IMR-90 (cell line): ENCODE results near the gene ZFAND2A. TPM values are rescaled to one million over a fixed set of nuclear protein-coding genes. Genes with fewer than 3 reads are reported as not detected.

Experiments
- ATAC-seq: fragments of 200-7000 bp; cut with Tn5 transposase; 2 replicates; pipeline ENCODE4 v1.9.1; 2020; ENCODE audit warnings: low read depth, mild to moderate bottlenecking, moderate library complexity
- BruUV-seq: library from RNA; stranded (reverse); fragments of 400-500 nt; replicated peaks from 2 replicates; lab custom pipeline; 2021; lab: Mats Ljungman, UMichigan
- CTCF ChIA-PET: fragments of 300-600 bp; formaldehyde crosslinking; extraction: SDS; loops from one replicate; lab custom pipeline; 2021; ENCODE audit warnings: antibody characterized with exemption; lab: Yijun Ruan, JAX
- POLR2A ChIA-PET: fragments of 300-600 bp; sonication (Branson Sonifier 250); formaldehyde crosslinking; loops from one replicate; lab custom pipeline; 2022; ENCODE audit warnings: antibody characterized with exemption; ENCODE audit not compliant: unreplicated experiment; lab: Charles Lee
- DNase-seq: peaks from one replicate; pipeline ENCODE4 v3.0.0; 2013
- H2AFZ ChIP-seq: replicated peaks from 2 replicates; pipeline ENCODE3; 2013; ENCODE audit warnings: low read length, mild to moderate bottlenecking; ENCODE audit not compliant: poor library complexity
- H2AK5ac ChIP-seq: 2 replicates; pipeline ENCODE4 v1.6.1; 2013; ENCODE audit warnings: low read depth, low read length, inconsistent platforms
- H2AK9ac ChIP-seq: replicated peaks from 2 replicates; pipeline ENCODE3; 2013; ENCODE audit warnings: mild to moderate bottlenecking, low read depth, low read length, moderate library complexity; ENCODE audit not compliant: poor library complexity
- H2BK120ac ChIP-seq: 2 replicates; pipeline ENCODE4 v1.6.1; 2013; ENCODE audit warnings: low read depth, low read length, inconsistent platforms
- H2BK15ac ChIP-seq: 3 replicates; pipeline ENCODE4 v1.6.1; 2013; ENCODE audit warnings: low read depth, low read length, inconsistent platforms
- H2BK20ac ChIP-seq: 2 replicates; pipeline ENCODE4 v1.6.1; 2013; ENCODE audit warnings: low read depth, mild to moderate bottlenecking, inconsistent platforms, low read length, moderate library complexity
- H2BK5ac ChIP-seq: 2 replicates; pipeline ENCODE4 v1.6.1; 2013; ENCODE audit warnings: mild to moderate bottlenecking, low read depth, low read length, inconsistent platforms; ENCODE audit not compliant: poor library complexity, severe bottlenecking
- H3K14ac ChIP-seq: replicated peaks from 2 replicates; pipeline ENCODE4 v1.6.1; 2013; ENCODE audit warnings: low read depth, low read length, inconsistent platforms
- H3K18ac ChIP-seq: 2 replicates; pipeline ENCODE4 v1.6.1; 2013; ENCODE audit warnings: low read depth, low read length, control low read depth
- H3K23ac ChIP-seq: 2 replicates; pipeline ENCODE4 v1.6.1; 2013; ENCODE audit warnings: low read depth, low read length, inconsistent platforms
- H3K27ac ChIP-seq: 2 replicates; pipeline ENCODE4 v1.5.1; 2013; ENCODE audit warnings: mild to moderate bottlenecking, control low read depth, low read length; ENCODE audit not compliant: insufficient read depth
- H3K27me3 ChIP-seq: 2 replicates; pipeline ENCODE4 v1.6.1; 2013; ENCODE audit warnings: low read length; ENCODE audit not compliant: control insufficient read depth, insufficient read depth
- H3K36me3 ChIP-seq: 2 replicates; pipeline ENCODE4 v1.6.1; 2013; ENCODE audit warnings: low read length, mixed read lengths; ENCODE audit not compliant: control insufficient read depth, insufficient read depth
- H3K4ac ChIP-seq: 2 replicates; pipeline ENCODE4 v1.6.1; 2013; ENCODE audit warnings: low read depth, low read length, inconsistent platforms
- H3K4me1 ChIP-seq: 2 replicates; pipeline ENCODE4 v1.6.1; 2013; ENCODE audit warnings: low read length, mixed read lengths; ENCODE audit not compliant: control insufficient read depth, insufficient read depth
- H3K4me2 ChIP-seq: 2 replicates; pipeline ENCODE4 v1.6.1; 2013; ENCODE audit warnings: low read depth, mild to moderate bottlenecking, control low read depth, low read length, moderate library complexity
- H3K4me3 ChIP-seq: 2 replicates; pipeline ENCODE4 v1.5.1; 2013; ENCODE audit warnings: low read depth, mild to moderate bottlenecking, control low read depth, low read length, moderate library complexity; ENCODE audit not compliant: insufficient read depth
- H3K56ac ChIP-seq: 2 replicates; pipeline ENCODE4 v1.6.1; 2013; ENCODE audit warnings: low read length, inconsistent platforms; ENCODE audit not compliant: insufficient read depth; ENCODE audit errors: extremely low read depth
- H3K79me1 ChIP-seq, 2 experiments: 2 replicates each; pipeline ENCODE4 v1.6.1; 2013; ENCODE audit warnings: low read length in 2 of 2, inconsistent platforms in 1 of 2, low read depth in 1 of 2
- H3K9ac ChIP-seq: 2 replicates; pipeline ENCODE4 v1.6.1; 2013; ENCODE audit warnings: low read depth, low read length, control low read depth
- H3K9me1 ChIP-seq: 2 replicates; pipeline ENCODE4 v1.6.1; 2013; ENCODE audit warnings: low read length, inconsistent platforms; ENCODE audit not compliant: insufficient read depth
- H3K9me3 ChIP-seq: 2 replicates; pipeline ENCODE4 v1.6.1; 2013; ENCODE audit warnings: low read length; ENCODE audit not compliant: control insufficient read depth, insufficient read depth
- H4K20me1 ChIP-seq: 2 replicates; pipeline ENCODE4 v1.6.1; 2013; ENCODE audit warnings: low read length, inconsistent platforms; ENCODE audit not compliant: insufficient read depth
- H4K5ac ChIP-seq: 2 replicates; pipeline ENCODE4 v1.6.1; 2013; ENCODE audit warnings: mild to moderate bottlenecking, low read depth, low read length, control low read depth
- H4K8ac ChIP-seq, 2 experiments: 2 replicates each; pipeline ENCODE4 v1.6.1; 2013; ENCODE audit warnings: low read depth in 2 of 2, low read length in 2 of 2, control low read depth in 1 of 2, inconsistent platforms in 1 of 2
- H4K91ac ChIP-seq: 2 replicates; pipeline ENCODE4 v1.6.1; 2013; ENCODE audit warnings: low read depth, low read length, inconsistent platforms; ENCODE audit not compliant: insufficient read depth
- CEBPB ChIP-seq: IDR thresholded peaks from 2 replicates; pipeline ENCODE4 v1.6.1; 2012; ENCODE audit warnings: low read depth, low read length, improper control_type of control experiment
- RAD21 ChIP-seq: IDR thresholded peaks from 2 replicates; pipeline ENCODE4 v1.6.1; 2012; ENCODE audit warnings: low read length, improper control_type of control experiment
- RCOR1 ChIP-seq: IDR thresholded peaks from 2 replicates; pipeline ENCODE4 v1.6.1; 2012; ENCODE audit warnings: mild to moderate bottlenecking, low read length, improper control_type of control experiment; ENCODE audit not compliant: insufficient replicate concordance
- USF2 ChIP-seq: fragments of 150-350 bp; IDR thresholded peaks from 2 replicates; pipeline ENCODE4 v1.6.1; 2017; ENCODE audit warnings: mild to moderate bottlenecking, antibody characterized with exemption, low read length, low read depth
- WGBS, 2 experiments: methylation state at CpG; one replicate each; pipeline versions ENCODE4 v1.1.5 to v1.1.7; 2013; ENCODE audit warnings: missing lambda C conversion rate in 2 of 2; ENCODE audit not compliant: insufficient read length in 1 of 2; ENCODE audit errors: extremely low coverage in 2 of 2; 5-methylcytosine and 5-hydroxymethylcytosine counted together
- dilution Hi-C: fragments of 300-500 bp; cut with HindIII; formaldehyde crosslinking; loops from one replicate; pipeline ENCODE4 v1.14.3; 2018; ENCODE audit warnings: low sequenced_read_pairs; ENCODE audit not compliant: unreplicated experiment
- in situ Hi-C: fragments of 300-500 bp; cut with MboI; formaldehyde crosslinking; loops from 3 replicates; pipeline ENCODE4 v1.14.3; 2019; ENCODE audit warnings: low sequenced_read_pairs, inconsistent platforms, mixed read lengths
- intact Hi-C: fragments of 100-400 bp; cut with micrococcal nuclease; formaldehyde crosslinking; loops from 2 replicates; pipeline ENCODE4 v1.10.0; 2022
- polyA plus RNA-seq, 3 experiments: library from polyadenylated mRNA; depleted of rRNA; stranded (reverse); fragments of >200 nt; gene quantifications; 2 replicates each; pipeline ENCODE4 v1.2.3, GENCODE V29; 2012; ENCODE audit warnings: low replicate concordance in 1 of 3
- total RNA-seq: library from RNA; depleted of rRNA; stranded (reverse); fragments of >200 nt; gene quantifications from 2 replicates; pipeline ENCODE4 v1.2.3, GENCODE V29; 2012

ZFAND2A gene
- total and polyA plus RNA-seq, 2 of the 4 experiments (the other 2 are of a cell fraction): 11.8 to 28.7 TPM

DNA sequence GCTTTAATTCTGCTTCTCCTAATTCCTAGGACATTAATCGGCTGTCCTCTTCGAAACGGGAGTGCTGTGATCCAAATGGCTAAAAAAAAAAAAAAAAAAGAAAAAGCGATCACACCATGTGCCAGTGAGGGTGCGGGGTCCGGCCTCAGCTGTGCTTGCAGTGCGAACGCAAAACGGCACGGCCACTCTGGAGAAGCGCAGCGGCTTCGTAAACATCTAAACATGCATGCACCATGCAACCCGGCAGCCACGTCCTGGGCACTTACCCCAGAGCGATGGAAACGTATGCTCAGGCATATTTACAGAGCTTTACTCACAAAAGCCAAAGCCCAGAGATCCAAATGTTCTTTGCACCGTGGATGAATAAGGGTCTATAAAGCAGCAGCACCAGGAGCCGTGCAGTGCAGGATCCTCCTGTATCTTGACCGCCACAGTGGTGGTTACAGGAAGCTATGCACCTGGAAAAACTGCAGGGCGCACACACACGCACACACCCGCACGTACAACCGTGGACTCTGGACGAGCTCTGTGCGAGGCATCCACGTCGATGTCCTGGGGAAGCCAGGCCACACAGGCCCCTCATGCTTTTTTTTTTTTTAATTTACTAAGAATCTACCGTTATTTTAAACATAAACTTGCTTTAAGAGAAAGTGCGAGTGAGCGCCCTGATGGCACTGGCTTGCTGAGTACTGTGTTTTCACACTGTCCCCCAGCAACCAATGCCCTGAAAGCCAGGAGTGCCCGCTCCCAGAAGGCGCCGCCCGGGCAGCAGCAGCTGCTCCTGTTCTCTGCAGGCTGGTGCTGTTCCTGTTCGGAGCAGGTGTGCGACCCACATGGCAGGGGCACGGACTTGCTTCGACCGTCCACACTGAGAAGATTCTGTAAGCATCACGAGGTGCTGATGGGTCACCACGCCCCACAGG is 47.1 kb downstream of the ZFAND2A start:
- no peaks in the 10 kb centered on the region for H4K20me1 ChIP-seq
- no peak overlapping the region for H2AK9ac ChIP-seq
- H2BK120ac ChIP-seq: no peak overlapping the region
- peaks cover 0 to 18% of the 10 kb centered on the region in 2 experiments; a peak in 3 of 4 replicates for H3K79me1 ChIP-seq
- dilution Hi-C loops (no loop called here), intact Hi-C loops (no loop called here), in situ Hi-C loops (no loop called here)
- H3K4me1 ChIP-seq: no peaks in the 10 kb centered on the region
- BruUV-seq: no TSS peak
- no peak overlapping the region for H4K91ac ChIP-seq
- ATAC-seq (no peak), DNase-seq (no peak)
- H4K5ac ChIP-seq: no peak overlapping the region
- no peak overlapping the region for H4K8ac ChIP-seq
- no peak overlapping the region for H3K4ac ChIP-seq
- H2BK5ac ChIP-seq: no peak overlapping the region
- TF ChIP-seq CEBPB (no peak), RCOR1 (no peak), RAD21 (no peak), USF2 (no peak)
- CTCF ChIA-PET: interaction anchor here (0.6 to 1.4 kb wide), 2 partner anchors 25 to 63 kb away, joined by 3 to 7 read pairs; partner anchors contain the start of gene GPER1
- no peak overlapping the region for H3K27ac ChIP-seq
- H2AFZ ChIP-seq: no peak overlapping the region
- H3K14ac ChIP-seq: no peak overlapping the region
- H3K9ac ChIP-seq: no peak overlapping the region
- H2BK15ac ChIP-seq: no peak overlapping the region
- POLR2A ChIA-PET: no interaction called here
- 93% methylated on average over 26 of the region's 43 CpGs; no CpG with 5 or more reads in 1 of the 2 experiments for WGBS, 2 experiments
- H3K9me3 ChIP-seq: no peaks in the 10 kb centered on the region
- H3K4me3 ChIP-seq: no peak overlapping the region
- H3K4me2 ChIP-seq: no peak overlapping the region
- no peaks in the 10 kb centered on the region; the same call in 1 of the 2 replicates for H3K36me3 ChIP-seq
- no peak overlapping the region for H2BK20ac ChIP-seq
- no peak overlapping the region for H3K56ac ChIP-seq
- H3K9me1 ChIP-seq: no peaks in the 10 kb centered on the region
- H3K23ac ChIP-seq: no peak overlapping the region
- no peak overlapping the region for H2AK5ac ChIP-seq
- no peaks in the 10 kb centered on the region for H3K27me3 ChIP-seq
- no peak overlapping the region for H3K18ac ChIP-seq
